Measurements from ENCODE around the gene TCF12.

Gene TCF12

DNA sequence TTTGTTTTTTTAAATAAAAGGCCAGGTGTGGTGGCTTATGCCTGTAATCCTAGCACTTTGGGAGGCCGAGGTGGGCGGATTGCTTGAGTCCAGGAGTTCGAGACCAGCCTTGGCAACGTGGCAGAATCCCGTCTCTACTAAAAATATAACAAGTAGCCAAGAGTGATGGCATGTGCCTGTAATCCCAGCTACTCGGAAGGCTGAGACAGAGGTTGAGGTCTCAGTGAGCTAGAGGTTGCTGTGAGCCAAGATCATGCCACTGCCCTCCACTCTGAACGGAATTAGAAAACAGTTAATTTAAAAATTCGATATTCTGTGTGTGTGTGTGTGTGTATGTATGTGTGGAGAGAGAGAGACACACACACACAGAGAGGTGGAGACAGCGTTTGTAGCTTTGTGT is 58.8 kb downstream of the TCF12 start:
- Histone ChIP-seq H3K27ac (replicated peaks) (no peak overlapping the region), H3K4me3 (replicated peaks; ENCODE audit: insufficient read depth, low read length) (no peak overlapping the region), H3K27me3 (ENCODE audit: insufficient read depth, poor library complexity, severe bottlenecking) (no peaks in the 10 kb centered on the region)
- TF ChIP-seq, protein P1, sequence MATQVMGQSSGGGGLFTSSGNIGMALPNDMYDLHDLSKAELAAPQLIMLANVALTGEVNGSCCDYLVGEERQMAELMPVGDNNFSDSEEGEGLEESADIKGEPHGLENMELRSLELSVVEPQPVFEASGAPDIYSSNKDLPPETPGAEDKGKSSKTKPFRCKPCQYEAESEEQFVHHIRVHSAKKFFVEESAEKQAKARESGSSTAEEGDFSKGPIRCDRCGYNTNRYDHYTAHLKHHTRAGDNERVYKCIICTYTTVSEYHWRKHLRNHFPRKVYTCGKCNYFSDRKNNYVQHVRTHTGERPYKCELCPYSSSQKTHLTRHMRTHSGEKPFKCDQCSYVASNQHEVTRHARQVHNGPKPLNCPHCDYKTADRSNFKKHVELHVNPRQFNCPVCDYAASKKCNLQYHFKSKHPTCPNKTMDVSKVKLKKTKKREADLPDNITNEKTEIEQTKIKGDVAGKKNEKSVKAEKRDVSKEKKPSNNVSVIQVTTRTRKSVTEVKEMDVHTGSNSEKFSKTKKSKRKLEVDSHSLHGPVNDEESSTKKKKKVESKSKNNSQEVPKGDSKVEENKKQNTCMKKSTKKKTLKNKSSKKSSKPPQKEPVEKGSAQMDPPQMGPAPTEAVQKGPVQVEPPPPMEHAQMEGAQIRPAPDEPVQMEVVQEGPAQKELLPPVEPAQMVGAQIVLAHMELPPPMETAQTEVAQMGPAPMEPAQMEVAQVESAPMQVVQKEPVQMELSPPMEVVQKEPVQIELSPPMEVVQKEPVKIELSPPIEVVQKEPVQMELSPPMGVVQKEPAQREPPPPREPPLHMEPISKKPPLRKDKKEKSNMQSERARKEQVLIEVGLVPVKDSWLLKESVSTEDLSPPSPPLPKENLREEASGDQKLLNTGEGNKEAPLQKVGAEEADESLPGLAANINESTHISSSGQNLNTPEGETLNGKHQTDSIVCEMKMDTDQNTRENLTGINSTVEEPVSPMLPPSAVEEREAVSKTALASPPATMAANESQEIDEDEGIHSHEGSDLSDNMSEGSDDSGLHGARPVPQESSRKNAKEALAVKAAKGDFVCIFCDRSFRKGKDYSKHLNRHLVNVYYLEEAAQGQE (IDR thresholded peaks at IDR 0.05; ENCODE audit: insufficient replicate concordance, low read depth), result no peak
- TF ChIP-seq GABPA (IDR thresholded peaks at IDR 0.05; ENCODE audit: low read depth), result no peak
- no peak for TF ChIP-seq POLR2AphosphoS5 (IDR thresholded peaks at IDR 0.05; ENCODE audit: low read depth)
- no peak for TF ChIP-seq CTCF (IDR thresholded peaks at IDR 0.05; ENCODE audit: insufficient read depth, low read length)
- TF ChIP-seq SPI1 (IDR thresholded peaks at IDR 0.05; ENCODE audit: borderline replicate concordance, low read depth), result no peak
- no peak for DNase-seq (ENCODE audit: low read depth in 1 of 2, low spot score in 1 of 2)

DNA sequence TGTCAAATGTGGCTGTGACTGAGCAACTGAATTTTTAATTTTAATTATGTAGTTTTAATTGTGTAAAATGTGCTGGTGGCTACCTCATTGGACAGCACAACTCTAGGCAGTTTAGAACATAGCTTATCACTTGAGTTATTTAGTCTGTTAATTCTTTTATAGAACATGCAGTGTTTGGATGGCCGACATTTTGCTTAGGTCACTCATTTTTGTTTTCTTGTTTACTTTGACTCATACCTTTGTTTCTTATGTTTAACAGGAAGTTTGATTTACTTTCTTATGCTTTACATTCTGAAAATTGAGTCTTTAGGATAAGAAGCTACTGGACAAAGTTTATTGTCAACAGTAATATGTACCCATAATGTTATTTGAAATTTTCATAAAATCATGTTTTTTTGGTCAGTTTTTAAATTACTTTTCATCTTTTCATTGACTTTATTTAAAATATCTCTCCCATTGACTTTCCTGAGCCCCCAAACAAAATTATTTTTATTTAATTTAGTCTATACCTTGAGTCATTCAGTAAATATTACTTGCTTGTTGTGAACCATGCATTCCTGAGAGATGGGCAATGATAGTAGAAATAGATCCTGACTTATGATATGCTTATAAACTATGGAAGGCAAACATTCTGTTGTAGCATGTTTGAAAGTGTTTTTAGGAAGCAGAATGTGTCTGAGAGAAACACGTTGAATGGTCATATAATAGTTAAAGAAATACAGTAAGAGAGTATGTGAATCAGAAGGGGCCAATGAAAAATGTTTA is 60.6 kb downstream of the TCF12 start:
- no peak for DNase-seq (ENCODE audit: low read depth in 1 of 2, low spot score in 1 of 2)
- TF ChIP-seq, protein P1 (IDR thresholded peaks at IDR 0.05; ENCODE audit: insufficient replicate concordance, low read depth), result no peak
- TF ChIP-seq CTCF (IDR thresholded peaks at IDR 0.05; ENCODE audit: insufficient read depth, low read length) (no peak), POLR2AphosphoS5 (IDR thresholded peaks at IDR 0.05; ENCODE audit: low read depth) (no peak), SPI1 (IDR thresholded peaks at IDR 0.05; ENCODE audit: borderline replicate concordance, low read depth) (no peak), GABPA (IDR thresholded peaks at IDR 0.05; ENCODE audit: low read depth) (no peak)
- Histone ChIP-seq H3K27ac (replicated peaks) (no peak overlapping the region), H3K4me3 (replicated peaks; ENCODE audit: insufficient read depth, low read length) (no peak overlapping the region), H3K27me3 (ENCODE audit: insufficient read depth, poor library complexity, severe bottlenecking) (no peaks in the 10 kb centered on the region)

DNA sequence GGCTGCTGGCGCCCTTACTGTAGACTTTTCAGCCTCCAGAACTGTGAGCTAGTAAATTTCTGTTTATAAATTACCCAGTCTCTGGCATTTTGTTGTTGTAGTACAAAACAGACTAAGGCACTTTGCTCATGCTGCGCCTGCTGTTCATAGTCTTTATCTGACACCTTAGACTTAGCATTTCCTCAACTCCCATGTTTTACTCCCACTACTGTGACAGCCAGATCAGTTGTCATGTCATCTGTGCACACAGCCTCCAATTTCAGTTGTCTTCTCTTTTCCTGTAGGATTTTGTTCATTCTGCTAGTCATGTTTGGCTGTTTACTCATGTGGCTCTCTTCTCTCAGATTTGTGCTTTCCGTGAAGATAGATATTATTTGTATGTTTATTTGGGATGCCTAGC is 62.0 kb downstream of the TCF12 start:
- TF ChIP-seq GABPA (IDR thresholded peaks at IDR 0.05; ENCODE audit: low read depth) (no peak), SPI1 (IDR thresholded peaks at IDR 0.05; ENCODE audit: borderline replicate concordance, low read depth) (no peak), CTCF (IDR thresholded peaks at IDR 0.05; ENCODE audit: insufficient read depth, low read length) (no peak), POLR2AphosphoS5 (IDR thresholded peaks at IDR 0.05; ENCODE audit: low read depth) (no peak)
- TF ChIP-seq, protein P1 (IDR thresholded peaks at IDR 0.05; ENCODE audit: insufficient replicate concordance, low read depth), result no peak
- H3K4me3 ChIP-seq (replicated peaks; ENCODE audit: insufficient read depth, low read length), result no peak overlapping the region
- no peak for DNase-seq (ENCODE audit: low read depth in 1 of 2, low spot score in 1 of 2)
- H3K27me3 ChIP-seq (ENCODE audit: insufficient read depth, poor library complexity, severe bottlenecking), result no peaks in the 10 kb centered on the region
- H3K27ac ChIP-seq (replicated peaks), result no peak overlapping the region

Data from HL-60 (cell line).